H54 (cell line): ENCODE data around the gene LRRC4C.

Source experiments
- DNase-seq: peaks from one replicate; pipeline ENCODE4 v3.0.0; 2011; ENCODE audit warnings: low spot score, mixed read lengths; ENCODE audit not compliant: insufficient read length
- FAIRE-seq: peaks from 3 replicates; lab custom pipeline; 2011; peaks lifted over from hg19 to GRCh38; lab: Jason Lieb, UNC
- POLR2A ChIP-seq: IDR thresholded peaks from 2 replicates; pipeline ENCODE4 v1.6.1; 2011; ENCODE audit warnings: low read depth, mild to moderate bottlenecking, low read length

Gene LRRC4C

GRCh38 chr11:40407355-40407754 is 1052.1 kb downstream of the LRRC4C start:
- no peak for FAIRE-seq
- no peak for DNase-seq
- no peak for TF ChIP-seq POLR2A

GRCh38 chr11:40405614-40406013 is 1053.8 kb downstream of the LRRC4C start:
- no peak for DNase-seq
- no peak for TF ChIP-seq POLR2A
- FAIRE-seq, result no peak

GRCh38 chr11:40403321-40403720 is 1056.1 kb downstream of the LRRC4C start:
- DNase-seq (no peak), FAIRE-seq (no peak)
- TF ChIP-seq POLR2A, result no peak

GRCh38 chr11:40401132-40401853 is 1058.2 kb downstream of the LRRC4C start:
- DNase-seq (no peak), FAIRE-seq (peak; percentile 41)
- no peak for TF ChIP-seq POLR2A

- peak; percentile 36 for FAIRE-seq
- no peak for DNase-seq
- no peak for TF ChIP-seq POLR2A
Observed at GRCh38 chr11:40397141-40397540, 1062.3 kb downstream of the LRRC4C start.

- DNase-seq (no peak), FAIRE-seq (no peak)
- TF ChIP-seq POLR2A, result no peak
Observed at GRCh38 chr11:40393511-40393910, 1065.9 kb downstream of the LRRC4C start.

- FAIRE-seq (no peak), DNase-seq (no peak)
- no peak for TF ChIP-seq POLR2A
Observed at GRCh38 chr11:40391679-40392078, 1067.8 kb downstream of the LRRC4C start.

- FAIRE-seq, result peak; percentile 97
- TF ChIP-seq POLR2A, result no peak
- peak; percentile 14 for DNase-seq
Observed at GRCh38 chr11:40388097-40388818, 1071.2 kb downstream of the LRRC4C start.

- no peak for TF ChIP-seq POLR2A
- DNase-seq (no peak), FAIRE-seq (no peak)
Observed at GRCh38 chr11:40387240-40387980, 1072.0 kb downstream of the LRRC4C start.

GRCh38 chr11:40384991-40385390 is 1074.5 kb downstream of the LRRC4C start:
- DNase-seq (no peak), FAIRE-seq (no peak)
- TF ChIP-seq POLR2A, result no peak

- no peak for TF ChIP-seq POLR2A
Observed at GRCh38 chr11:40381481-40381880, 1078.0 kb downstream of the LRRC4C start.

GRCh38 chr11:40380835-40381234 is 1078.6 kb downstream of the LRRC4C start:
- FAIRE-seq (no peak), DNase-seq (no peak)
- no peak for TF ChIP-seq POLR2A

More at GRCh38 chr11:40381481-40381880, 1078.0 kb downstream of the LRRC4C start:
- FAIRE-seq (no peak), DNase-seq (no peak)

GRCh38 chr11:40376331-40376730 is 1083.1 kb downstream of the LRRC4C start:
- DNase-seq (no peak), FAIRE-seq (no peak)
- no peak for TF ChIP-seq POLR2A
